ENCODE measurements around the gene RFPL2. TPM values are rescaled to one million over a fixed set of nuclear protein-coding genes. Genes with fewer than 3 reads are reported as not detected.
A peak's percentile ranks its signal among the peaks of the same experiment; 100 is the strongest.

The RFPL2 gene
- total and polyA plus RNA-seq, 10 donors = 0.11 to 0.79 (median 0.42) TPM; not detected in 3

- Histone ChIP-seq H3K36me3 (no peaks in the 10 kb centered on the region), H3K9me3 (no peaks in the 10 kb centered on the region), H3K4me1 (peaks cover 3 to 60% (median 26%) of the 10 kb centered on the region in 6 donors), H3K27ac (no peak overlapping the region), H3K27me3 (replicated peaks in 1 of 7) (peaks cover 0 to 74% (median 24%) of the 10 kb centered on the region in 7 donors), H3K4me3 (peak overlapping the region in 6 of 8 donors; percentile 9 to 63 (median 22))
- no peak for TF ChIP-seq POLR2AphosphoS5 (IDR thresholded peaks at IDR 0.05)
- no peak for TF ChIP-seq POLR2A (IDR thresholded peaks at IDR 0.05)
- no peak for TF ChIP-seq CTCF (IDR thresholded peaks at IDR 0.05 in 8 of 11, conservative IDR thresholded peaks at IDR 0.05 in 3 of 11)
- 16 to 54% (median 41%) methylated on average over 47 to 53 of the region's 53 CpGs for WGBS, 5 donors
- DNase-seq = no peak
- intact Hi-C loops (cut with DNase I; ENCODE audit: low total_unique reads) = no loop called here
These were observed 1.5 kb downstream of the RFPL2 start for GRCh38 chr22:32203181-32204039.

GRCh38 chr22:32202539-32203180 lies 2.2 kb downstream of the RFPL2 start:
- Histone ChIP-seq H3K27me3 (replicated peaks in 1 of 7) (peaks cover 0 to 81% (median 24%) of the 10 kb centered on the region in 7 donors), H3K4me1 (peaks cover 3 to 60% (median 26%) of the 10 kb centered on the region in 6 donors), H3K36me3 (no peaks in the 10 kb centered on the region), H3K4me3 (peak overlapping the region in 7 of 8 donors; percentile 9 to 63 (median 21)), H3K9me3 (peaks cover 0 to under 1% (median 0%) of the 10 kb centered on the region in 8 donors), H3K27ac (no peak overlapping the region)
- intact Hi-C loops (cut with DNase I; ENCODE audit: low total_unique reads) = no loop called here
- DNase-seq = no peak
- 2 to 12% (median 7%) methylated on average over 21 to 29 of the region's 29 CpGs for WGBS, 5 donors
- TF ChIP-seq POLR2A (IDR thresholded peaks at IDR 0.05) = no peak
- peak in 7 of 11 experiments; percentile 19 to 57 (median 37) for TF ChIP-seq CTCF (IDR thresholded peaks at IDR 0.05 in 8 of 11, conservative IDR thresholded peaks at IDR 0.05 in 3 of 11)
- TF ChIP-seq POLR2AphosphoS5 (IDR thresholded peaks at IDR 0.05) = no peak

GRCh38 chr22:32202161-32202538 lies 2.7 kb downstream of the RFPL2 start:
- WGBS, 5 donors = 28 to 32% (median 29%) methylated on average over 4 of the region's 4 CpGs
- H3K27ac ChIP-seq = no peak overlapping the region
- H3K4me3 ChIP-seq = peak overlapping the region in 2 of 8 donors; percentile 35 to 63
- H3K4me1 ChIP-seq = peaks cover 3 to 60% (median 26%) of the 10 kb centered on the region in 6 donors
- intact Hi-C loops (cut with DNase I; ENCODE audit: low total_unique reads) = no loop called here
- H3K36me3 ChIP-seq = no peaks in the 10 kb centered on the region
- peaks cover 0 to 83% (median 24%) of the 10 kb centered on the region in 7 donors for H3K27me3 ChIP-seq (replicated peaks in 1 of 7)
- TF ChIP-seq POLR2A (IDR thresholded peaks at IDR 0.05) = no peak
- no peak for TF ChIP-seq POLR2AphosphoS5 (IDR thresholded peaks at IDR 0.05)
- peak in 1 of 11 experiments; percentile 10 for TF ChIP-seq CTCF (IDR thresholded peaks at IDR 0.05 in 8 of 11, conservative IDR thresholded peaks at IDR 0.05 in 3 of 11)
- peaks cover 0 to 3% (median 0%) of the 10 kb centered on the region in 8 donors for H3K9me3 ChIP-seq
- DNase-seq = no peak

- 23 to 35% (median 31%) methylated on average over 9 to 10 of the region's 10 CpGs for WGBS, 5 donors
These were observed 4.1 kb downstream of the RFPL2 start for GRCh38 chr22:32200752-32201151.

More at GRCh38 chr22:32200752-32201151, 4.1 kb downstream of the RFPL2 start:
- Histone ChIP-seq H3K27ac (no peak overlapping the region), H3K9me3 (peaks cover 0 to 3% (median 0%) of the 10 kb centered on the region in 8 donors), H3K27me3 (replicated peaks in 1 of 7) (peaks cover 0 to 78% (median 22%) of the 10 kb centered on the region in 7 donors), H3K4me3 (no peak overlapping the region), H3K36me3 (no peaks in the 10 kb centered on the region), H3K4me1 (peaks cover 0 to 46% (median 20%) of the 10 kb centered on the region in 6 donors)
- no peak for DNase-seq
- intact Hi-C loops (cut with DNase I; ENCODE audit: low total_unique reads) = no loop called here
- TF ChIP-seq CTCF (IDR thresholded peaks at IDR 0.05 in 8 of 11, conservative IDR thresholded peaks at IDR 0.05 in 3 of 11) (no peak), POLR2A (IDR thresholded peaks at IDR 0.05) (no peak)
